Activated T-cell treated with anti-CD3 and anti-CD28 coated beads for 4 hours (primary cell): ENCODE measurements around the gene ACVR1C.

ENCODE experiments used
- DNase-seq: peaks from one replicate; pipeline ENCODE4 v3.0.0-alpha.2; 2020

Gene ACVR1C

GRCh38 chr2:157492189-157492773, 136.4 kb downstream of the ACVR1C start:
- peak; percentile 67 for DNase-seq

GRCh38 chr2:157489983-157490382, 138.7 kb downstream of the ACVR1C start:
- no peak for DNase-seq

GRCh38 chr2:157488877-157489276, 139.8 kb downstream of the ACVR1C start:
- no peak for DNase-seq

- no peak for DNase-seq
Observed at GRCh38 chr2:157487747-157488146, 140.9 kb downstream of the ACVR1C start.

GRCh38 chr2:157487271-157487610, 141.4 kb downstream of the ACVR1C start:
- DNase-seq, result no peak

- no peak for DNase-seq
Observed at GRCh38 chr2:157486596-157487270, 141.9 kb downstream of the ACVR1C start.

- no peak for DNase-seq
Observed at GRCh38 chr2:157480182-157480961, 148.3 kb downstream of the ACVR1C start.

- no peak for DNase-seq
Observed at GRCh38 chr2:157479081-157480027, 149.3 kb downstream of the ACVR1C start.

- DNase-seq, result no peak
Observed at GRCh38 chr2:157477919-157478318, 150.7 kb downstream of the ACVR1C start.

GRCh38 chr2:157476953-157477709, 151.5 kb downstream of the ACVR1C start:
- no peak for DNase-seq
